SIG-M5 treated with dmso at 0.1 percent for 504 hours (cell line): ENCODE results near the gene RERE.
A peak's percentile ranks its signal among the peaks of the same experiment; 100 is the strongest.

Experiments used
- DNase-seq: peaks from one replicate; lab custom pipeline; 2025; ENCODE audit not compliant: unreplicated experiment; lab: John Stamatoyannopoulos, UW

RERE gene

GRCh38 chr1:8434101-8434500, 383.3 kb downstream of the RERE start:
- DNase-seq, result no peak

- DNase-seq, result no peak
Measured at GRCh38 chr1:8431784-8432183, 385.7 kb downstream of the RERE start.

GRCh38 chr1:8431019-8431418, 386.4 kb downstream of the RERE start:
- peak; percentile 21 for DNase-seq

GRCh38 chr1:8430476-8430875, 387.0 kb downstream of the RERE start:
- no peak for DNase-seq

GRCh38 chr1:8429549-8430110, 387.8 kb downstream of the RERE start:
- no peak for DNase-seq

GRCh38 chr1:8428441-8428840, 389.0 kb downstream of the RERE start:
- DNase-seq, result no peak

GRCh38 chr1:8427986-8428385, 389.5 kb downstream of the RERE start:
- DNase-seq, result no peak

GRCh38 chr1:8427493-8427892, 389.9 kb downstream of the RERE start:
- peak; percentile 83 for DNase-seq

GRCh38 chr1:8426996-8427395, 390.4 kb downstream of the RERE start:
- no peak for DNase-seq

- no peak for DNase-seq
Measured at GRCh38 chr1:8425781-8426161, 391.7 kb downstream of the RERE start.

GRCh38 chr1:8425150-8425780, 392.2 kb downstream of the RERE start:
- DNase-seq, result no peak

GRCh38 chr1:8424539-8425116, 392.8 kb downstream of the RERE start:
- peak; percentile 63 for DNase-seq

GRCh38 chr1:8423692-8424538, 393.5 kb downstream of the RERE start:
- DNase-seq, result no peak

- DNase-seq, result no peak
Measured at GRCh38 chr1:8423269-8423691, 394.2 kb downstream of the RERE start.

- DNase-seq, result no peak
Measured at GRCh38 chr1:8422510-8423268, 394.8 kb downstream of the RERE start.

GRCh38 chr1:8421721-8422120, 395.7 kb downstream of the RERE start:
- no peak for DNase-seq

- DNase-seq, result no peak
Measured at GRCh38 chr1:8420318-8420717, 397.1 kb downstream of the RERE start.

GRCh38 chr1:8419861-8420260, 397.6 kb downstream of the RERE start:
- DNase-seq, result no peak

GRCh38 chr1:8419172-8419571, 398.3 kb downstream of the RERE start:
- no peak for DNase-seq

- no peak for DNase-seq
Measured at GRCh38 chr1:8418301-8418700, 399.1 kb downstream of the RERE start.

- DNase-seq, result no peak
Measured at GRCh38 chr1:8417625-8418024, 399.8 kb downstream of the RERE start.
